NOMO-1 (cell line): ENCODE measurements around the gene CADM2.

Experiments
- DNase-seq, 2 experiments: peaks; one replicate each; lab custom pipeline; 2025; ENCODE audit not compliant: unreplicated experiment in 2 of 2; lab: John Stamatoyannopoulos, UW

CADM2 gene

DNA sequence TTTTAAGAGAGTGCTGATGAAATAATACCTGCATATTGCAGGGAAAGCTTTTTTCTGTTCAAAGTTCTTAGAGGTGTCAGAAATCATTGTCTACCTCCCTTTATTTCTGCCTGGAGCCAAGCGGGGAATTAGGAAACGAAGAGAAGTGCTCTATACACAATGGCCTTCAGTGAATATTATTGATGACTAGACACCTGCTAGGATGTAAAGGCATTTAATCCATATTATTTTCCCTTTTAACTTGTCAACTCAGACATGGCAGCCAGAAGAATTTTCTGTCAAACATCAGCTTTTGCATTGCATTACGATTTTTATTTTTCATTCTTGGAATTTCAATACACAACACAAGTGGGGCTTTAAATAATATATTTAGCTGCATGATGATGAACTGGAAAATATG, 24.7 kb downstream of the CADM2 start:
- no peak for DNase-seq

DNA sequence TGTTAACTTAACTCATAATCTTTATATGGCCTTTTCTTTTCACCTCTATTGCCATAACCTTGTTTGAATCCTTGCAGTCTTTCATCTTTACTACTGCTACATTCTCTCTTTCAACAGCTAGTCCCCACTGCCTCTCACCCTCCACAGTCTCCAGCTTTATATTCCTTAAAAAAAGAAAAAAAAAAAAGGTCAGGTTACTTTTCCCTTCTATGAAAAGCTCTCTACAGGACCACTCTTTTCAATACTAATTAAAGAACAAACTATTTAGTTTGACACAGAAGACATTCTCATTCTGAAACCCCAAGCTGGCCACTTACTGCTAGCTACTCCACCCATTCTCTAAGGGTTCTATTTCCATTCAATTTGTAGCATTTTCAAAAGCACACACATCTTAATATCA, 25.6 kb downstream of the CADM2 start:
- no peak for DNase-seq

- no peak for DNase-seq
Observed at GRCh38 chr3:84985795-84986194, 27.0 kb downstream of the CADM2 start.

DNA sequence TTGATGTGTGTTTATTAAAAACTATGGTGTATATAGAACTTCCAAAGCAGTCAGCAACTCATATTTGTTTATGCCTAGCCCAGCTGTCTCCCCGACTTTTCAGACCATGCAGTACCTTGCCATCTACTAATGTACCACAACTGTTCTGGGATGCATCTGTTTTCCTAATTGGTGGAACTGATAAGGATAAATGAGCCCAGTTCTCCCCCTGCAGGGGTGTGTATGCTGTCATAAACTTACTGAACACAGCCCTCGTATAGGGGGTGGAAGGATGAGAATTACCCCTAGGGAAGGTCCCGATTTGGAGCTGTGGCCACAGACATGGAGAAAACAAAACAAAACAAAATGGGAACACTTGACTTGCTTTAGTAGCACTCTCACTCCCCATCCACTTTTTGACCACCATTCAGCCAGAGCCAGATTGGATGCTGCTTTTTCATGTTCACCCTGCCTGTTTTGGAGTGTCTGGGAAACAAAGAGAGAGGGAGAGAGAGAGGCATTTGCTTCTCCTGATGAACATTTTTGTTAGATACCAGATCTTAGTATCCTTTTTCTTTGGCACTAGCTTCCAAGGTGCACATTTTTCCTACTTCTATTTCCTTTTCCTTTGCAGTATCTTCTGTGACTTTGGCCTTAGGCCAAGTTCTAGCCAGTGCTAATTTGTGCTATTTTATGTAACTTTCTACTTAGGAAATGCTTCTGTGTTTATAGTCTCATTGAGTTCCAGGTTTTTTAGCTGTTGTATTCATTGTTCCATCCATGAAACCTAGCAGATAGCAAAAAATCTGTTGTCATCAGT, 29.1 kb downstream of the CADM2 start:
- no peak for DNase-seq

DNA sequence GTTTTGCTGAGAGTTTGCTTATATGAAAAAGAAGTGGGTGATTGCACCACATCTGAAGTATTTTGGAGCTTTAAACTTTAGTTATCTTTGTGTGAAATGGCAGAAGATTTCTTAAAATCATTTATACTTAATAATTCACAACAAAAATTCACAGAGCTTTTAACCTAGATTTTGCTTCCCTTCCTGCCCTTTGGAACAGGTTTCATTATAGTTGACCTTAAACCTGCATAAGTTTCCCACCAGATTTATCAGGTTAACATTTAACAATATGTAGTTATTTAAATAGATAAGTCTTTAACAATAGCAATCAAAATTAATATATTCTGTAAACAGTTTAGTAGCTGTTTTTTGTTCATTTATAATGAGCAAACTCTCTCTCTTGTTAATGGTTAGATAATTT, 30.3 kb downstream of the CADM2 start:
- no peak for DNase-seq

DNA sequence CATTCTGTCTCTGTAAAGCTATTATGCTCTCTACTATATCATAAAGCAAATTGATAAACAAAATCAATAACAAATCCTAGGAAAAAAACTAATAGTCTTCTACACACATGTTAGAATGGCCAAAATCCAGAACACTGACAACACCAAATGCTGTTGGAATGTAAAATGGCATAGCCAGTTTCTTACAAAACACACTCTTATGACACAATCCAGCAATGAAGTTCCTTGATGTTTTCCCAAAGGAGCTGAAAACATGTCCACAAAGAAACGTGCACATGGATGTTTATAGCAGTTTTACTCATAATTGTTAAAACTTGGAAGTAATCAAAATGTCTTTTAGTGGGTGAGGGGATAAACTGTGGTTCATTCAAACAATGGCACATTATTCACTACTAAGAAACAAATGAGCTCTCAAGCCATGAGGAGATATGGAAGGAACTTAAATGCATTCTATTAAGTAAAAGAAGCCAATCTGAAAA, 32.7 kb downstream of the CADM2 start:
- DNase-seq: no peak

- DNase-seq: no peak
Observed at GRCh38 chr3:84993956-84994355, 35.2 kb downstream of the CADM2 start.

DNA sequence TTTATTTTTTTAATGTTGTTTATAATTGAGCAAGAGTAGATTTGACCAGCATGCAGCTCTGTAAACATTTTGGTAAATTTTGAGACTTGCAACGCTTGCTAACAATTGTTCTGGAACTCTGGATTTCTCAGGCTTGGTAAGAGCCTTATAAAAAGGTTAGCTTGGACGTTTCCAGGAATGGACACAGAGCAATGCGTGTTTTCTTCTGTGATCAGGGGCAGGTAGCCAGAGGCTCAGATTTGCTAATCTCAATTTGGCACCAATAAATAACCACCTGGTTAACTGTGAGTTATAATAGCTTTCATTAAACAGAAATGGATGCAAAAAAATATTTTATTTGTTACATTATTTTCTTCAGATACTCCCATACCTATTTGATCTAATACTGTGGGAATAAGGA, 39.8 kb downstream of the CADM2 start:
- DNase-seq: no peak

- no peak for DNase-seq
Observed at GRCh38 chr3:85003479-85003878, 44.7 kb downstream of the CADM2 start.

DNA sequence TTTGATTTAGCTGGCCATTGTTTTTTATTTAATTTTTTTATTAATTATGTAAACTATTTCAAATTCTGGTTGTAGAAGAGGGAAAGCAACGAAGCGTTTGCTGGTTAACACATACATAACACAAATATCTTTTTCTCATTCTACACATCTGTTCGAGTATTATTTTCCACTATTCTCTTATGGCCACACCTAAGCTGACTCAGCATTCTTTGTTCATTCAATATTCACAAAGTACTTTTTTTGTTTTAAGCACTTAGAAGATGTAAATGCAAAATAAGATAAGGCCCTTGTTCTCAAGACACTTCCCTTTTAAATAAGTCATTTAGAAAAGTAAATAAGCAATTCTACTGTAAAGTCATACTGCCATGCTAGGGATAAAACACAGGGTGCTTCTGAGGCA, 45.4 kb downstream of the CADM2 start:
- no peak for DNase-seq

- DNase-seq: no peak
Observed at GRCh38 chr3:85005946-85006345, 47.2 kb downstream of the CADM2 start.

- DNase-seq: no peak
Observed at GRCh38 chr3:85007195-85008094, 48.7 kb downstream of the CADM2 start.

DNA sequence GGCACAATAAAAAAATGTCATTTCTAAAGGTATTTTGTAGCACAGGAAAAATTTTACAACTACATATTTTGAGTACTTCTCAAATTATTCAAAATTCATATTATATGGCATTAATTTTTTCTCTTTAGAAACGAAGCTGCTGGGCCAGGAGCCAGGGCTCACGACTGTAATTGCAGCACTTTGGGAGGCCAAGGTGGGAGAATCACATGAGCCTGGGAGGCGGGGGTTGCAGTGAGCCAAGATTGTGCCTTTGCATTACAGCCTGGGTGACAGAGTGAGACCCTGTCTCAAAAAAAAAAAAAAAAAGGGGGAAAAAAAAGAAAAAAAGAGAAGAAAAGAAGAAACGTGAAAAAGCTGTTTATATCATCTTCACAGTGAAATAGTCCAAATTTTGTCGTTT, 62.0 kb downstream of the CADM2 start:
- no peak for DNase-seq

GRCh38 chr3:85030052-85030451, 71.3 kb downstream of the CADM2 start:
- no peak for DNase-seq

DNA sequence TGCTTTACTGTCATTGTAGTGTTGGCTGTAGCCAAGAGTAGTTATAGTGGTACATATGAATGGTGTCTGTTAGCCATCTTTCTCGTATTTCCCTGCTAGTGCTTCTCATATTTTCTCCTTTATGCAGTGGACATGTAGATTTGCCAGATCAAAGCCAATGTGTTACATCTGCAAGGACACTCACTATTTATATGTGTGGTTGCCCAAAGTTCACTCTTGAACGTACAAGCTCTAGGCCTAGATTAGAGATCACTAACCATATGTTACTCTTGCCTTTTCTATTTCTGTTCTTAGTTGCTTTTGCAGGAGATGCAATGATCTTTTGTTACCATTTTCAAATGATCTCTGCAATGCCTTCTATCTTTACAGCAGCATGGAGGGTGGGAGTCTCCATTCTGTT, 78.4 kb downstream of the CADM2 start:
- no peak for DNase-seq

DNA sequence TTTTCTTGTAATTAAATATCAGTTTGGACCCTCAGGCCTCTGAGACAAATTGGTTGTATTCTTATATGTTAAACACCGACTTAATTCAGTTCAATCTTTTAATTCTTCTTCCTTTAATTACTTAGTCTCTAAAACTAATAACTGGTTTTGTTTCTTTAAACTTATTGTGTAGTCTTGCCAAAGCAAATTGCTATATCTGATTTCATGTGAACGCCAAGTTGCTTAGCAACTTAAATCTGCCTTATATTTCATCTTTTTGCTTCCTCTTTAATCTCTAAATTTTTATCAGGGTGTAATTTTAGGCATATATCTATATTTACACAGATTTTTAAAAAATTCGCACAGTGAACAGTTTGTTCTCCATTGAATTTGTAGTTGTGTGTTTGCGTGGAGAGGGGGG, 82.2 kb downstream of the CADM2 start:
- DNase-seq: no peak

DNA sequence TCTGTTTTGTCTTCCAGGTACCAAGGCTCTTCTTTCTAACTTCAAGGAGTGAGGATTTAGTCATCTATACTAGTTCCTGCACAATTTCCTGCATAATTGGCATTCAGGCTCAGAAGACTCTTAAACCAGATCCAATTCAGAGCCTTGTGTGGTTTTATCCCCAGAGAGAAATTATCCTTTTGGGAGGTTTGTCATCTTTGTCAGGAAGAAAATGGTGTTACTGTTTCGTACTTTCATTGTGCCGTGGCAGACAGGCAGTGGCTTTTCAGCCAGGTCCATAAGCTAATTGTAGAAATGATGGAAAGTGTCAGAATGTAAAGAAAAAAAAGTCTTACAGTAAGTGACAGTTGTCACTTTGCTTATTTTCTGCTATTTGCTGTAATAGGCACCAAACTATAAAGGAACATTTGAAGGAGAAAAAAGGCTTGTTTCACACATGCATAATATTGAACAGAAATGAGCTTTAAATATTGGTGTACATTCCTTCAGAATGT, 82.8 kb downstream of the CADM2 start:
- DNase-seq: no peak

GRCh38 chr3:85050821-85051220, 92.0 kb downstream of the CADM2 start:
- DNase-seq: no peak

DNA sequence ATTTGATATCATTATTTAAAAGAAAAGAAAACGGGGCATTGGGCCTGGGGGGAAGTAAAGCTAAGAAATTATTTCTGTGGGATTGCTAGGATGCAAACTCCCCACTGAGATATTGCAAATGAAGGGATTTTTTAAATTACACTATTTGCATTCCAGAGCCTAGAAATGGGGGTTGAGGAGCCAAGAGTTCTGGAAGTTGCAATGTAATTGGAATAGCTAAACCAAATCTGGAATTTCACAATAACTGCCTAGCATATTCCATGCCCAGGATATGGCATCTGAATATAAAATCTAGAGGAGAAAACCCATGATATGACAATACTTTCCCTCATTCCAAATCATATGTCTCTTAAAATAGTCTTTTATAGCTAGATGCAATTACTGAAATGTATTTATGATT, 93.0 kb downstream of the CADM2 start:
- no peak for DNase-seq

DNA sequence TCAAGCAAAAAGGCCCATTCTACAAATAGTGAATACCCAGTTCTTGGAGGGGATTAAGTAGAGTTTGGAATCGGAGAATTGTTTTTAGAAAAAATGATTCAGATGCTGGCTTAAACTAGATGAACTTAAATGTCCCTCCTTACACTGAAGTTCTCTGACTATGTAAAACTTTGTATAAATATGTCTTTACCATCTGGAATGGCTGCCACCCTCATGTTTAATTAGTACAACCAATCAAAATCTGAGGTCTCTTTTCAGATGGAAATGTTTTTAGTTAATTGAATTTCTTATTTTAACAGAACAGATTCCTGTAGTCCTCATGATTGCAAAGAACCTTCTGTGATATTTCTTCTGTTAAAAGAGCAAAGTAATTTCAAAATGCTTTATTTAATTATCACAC, 94.8 kb downstream of the CADM2 start:
- no peak for DNase-seq

DNA sequence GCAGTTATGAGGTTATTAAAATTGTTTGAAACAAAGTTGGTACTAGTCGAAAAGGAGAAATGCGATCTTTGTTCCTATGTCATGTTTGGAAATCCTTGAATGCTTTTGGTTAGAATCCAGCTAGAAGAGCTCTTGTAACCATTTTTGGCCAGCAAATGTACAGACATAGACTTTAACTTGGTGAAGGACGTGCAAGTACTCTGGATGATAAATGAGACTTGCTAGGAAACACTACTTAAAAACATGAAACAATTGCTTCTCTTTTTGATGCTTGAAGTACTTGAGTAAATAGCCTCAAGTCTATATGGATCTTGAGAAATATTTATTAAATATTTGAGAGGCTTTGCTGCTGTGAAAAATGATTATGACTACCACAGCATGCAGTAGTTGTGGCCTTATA, 95.8 kb downstream of the CADM2 start:
- no peak for DNase-seq

- no peak for DNase-seq
Observed at GRCh38 chr3:85068911-85069310, 110.1 kb downstream of the CADM2 start.
